ENCODE data around the gene RAB28. TPM values are rescaled to one million over a fixed set of nuclear protein-coding genes. Genes with fewer than 3 reads are reported as not detected.

Gene RAB28
- total and polyA plus RNA-seq, 2 of the 8 experiments (the other 6 are each of a cell fraction or from before 2014, with no cell fraction given): 16.0 to 18.7 TPM

- Histone ChIP-seq H2BK120ac (replicated peaks; ENCODE audit: low read depth, low read length) (no peak overlapping the region), H3K23me2 (ENCODE audit: low read depth, low read length) (no peaks in the 10 kb centered on the region), H3K56ac (replicated peaks; ENCODE audit: insufficient read length, low read depth, low read length) (no peak overlapping the region), H2BK5ac (ENCODE audit: low read depth, low read length) (no peak overlapping the region), H3K9ac (replicated peaks in 1 of 4; ENCODE audit: extremely low read depth in 1 of 4, low read depth in 3 of 4, low read length in 3 of 4) (no peak overlapping the region), H3K27ac (ENCODE audit: low read depth, low read length) (no peak overlapping the region), H3K27me3 (replicated peaks in 1 of 4; ENCODE audit: control insufficient read depth in 3 of 4, extremely low read depth in 1 of 4, insufficient read depth in 3 of 4, low read length in 3 of 4) (no peaks in the 10 kb centered on the region; a peak in 2 of 7 replicates), H2BK12ac (ENCODE audit: low read depth, low read length) (no peak overlapping the region), H4K5ac (ENCODE audit: insufficient read length, low read depth, low read length) (no peak overlapping the region), H3K4me2 (ENCODE audit: insufficient read depth in 1 of 2, low read depth in 2 of 2, low read length in 2 of 2) (no peak overlapping the region), H3K4me1 (replicated peaks in 1 of 4; ENCODE audit: control insufficient read depth in 3 of 4, insufficient read depth in 4 of 4, low read length in 3 of 4) (no peaks in the 10 kb centered on the region), H4K8ac (ENCODE audit: extremely low read depth, insufficient read depth, low read length) (no peak overlapping the region), H3K36me3 (ENCODE audit: control insufficient read depth in 2 of 4, insufficient read depth in 4 of 4, low read length in 3 of 4) (no peaks in the 10 kb centered on the region), H4K91ac (replicated peaks; ENCODE audit: insufficient read length, low read length) (no peak overlapping the region), H3K9me3 (ENCODE audit: insufficient read depth in 2 of 2, low read depth in 1 of 2, low read length in 1 of 2) (no peaks in the 10 kb centered on the region), H4K20me1 (replicated peaks in 1 of 2; ENCODE audit: control insufficient read depth in 1 of 2, insufficient read depth in 2 of 2, low read length in 2 of 2) (no peaks in the 10 kb centered on the region), H2BK15ac (ENCODE audit: low read length) (no peak overlapping the region), H3K14ac (ENCODE audit: insufficient read length) (no peak overlapping the region), H3K4ac (replicated peaks; ENCODE audit: insufficient read length, low read depth, low read length) (no peak overlapping the region), H2AFZ (ENCODE audit: low read length) (no peak overlapping the region), H3K79me1 (ENCODE audit: low read depth, low read length) (no peaks in the 10 kb centered on the region), H2AK5ac (ENCODE audit: low read depth, low read length) (no peak overlapping the region), H3K4me3 (ENCODE audit: extremely low read depth in 1 of 4, insufficient read depth in 2 of 4, low read depth in 3 of 4, low read length in 4 of 4) (no peak overlapping the region), H3K79me2 (ENCODE audit: control insufficient read depth in 1 of 2, insufficient read depth in 2 of 2, low read length in 2 of 2) (no peaks in the 10 kb centered on the region), H2BK20ac (ENCODE audit: low read length) (no peak overlapping the region), H3K23ac (ENCODE audit: insufficient read length) (no peak overlapping the region), H3K18ac (ENCODE audit: extremely low read depth, low read length) (no peak overlapping the region)
- POLR2A ChIA-PET (ENCODE audit: partially characterized antibody): no interaction called here
- no peak for DNase-seq (ENCODE audit: low read depth in 1 of 2, low spot score in 2 of 2)
- FAIRE-seq: no peak
- CTCF ChIA-PET (ENCODE audit: partially characterized antibody): no interaction called here
- WGBS, 2 experiments (ENCODE audit: extremely low coverage in 1 of 2, insufficient coverage in 1 of 2, insufficient read length in 1 of 2, insufficient replicate concordance in 2 of 2, low coverage in 1 of 2, low lambda C conversion rate in 2 of 2, missing lambda C conversion rate in 1 of 2): 86% methylated on average over 1 of the region's 1 CpG; no CpG with 5 or more reads in 1 of the 2 experiments
- TF ChIP-seq RFX5 (IDR thresholded peaks at IDR 0.05; ENCODE audit: borderline replicate concordance, low read depth, low read length) (no peak), SP4 (IDR thresholded peaks at IDR 0.05; ENCODE audit: low read length) (no peak), TAF1 (IDR thresholded peaks at IDR 0.05; ENCODE audit: low read depth, low read length) (no peak), USF2 (IDR thresholded peaks at IDR 0.05; ENCODE audit: low read length) (no peak), ZNF274 (IDR thresholded peaks at IDR 0.05; ENCODE audit: borderline replicate concordance, extremely low read depth, low read length) (no peak), POU5F1 (IDR thresholded peaks at IDR 0.05; ENCODE audit: low read depth, low read length) (no peak), RNF2 (IDR thresholded peaks at IDR 0.05; ENCODE audit: borderline replicate concordance, low read depth, low read length, missing control alignments, poor library complexity, severe bottlenecking) (no peak), RXRA (IDR thresholded peaks at IDR 0.05; ENCODE audit: insufficient read depth, low read depth, low read length) (no peak), BCL11A (IDR thresholded peaks at IDR 0.05; ENCODE audit: low read depth in 2 of 2, low read length in 2 of 2) (no peak), TAF7 (optimal IDR thresholded peaks at IDR 0.05; ENCODE audit: borderline replicate concordance, low read depth, low read length) (no peak), PHF8 (conservative IDR thresholded peaks at IDR 0.05; ENCODE audit: low read depth, low read length) (no peak)
- TF ChIP-seq, protein P1, sequence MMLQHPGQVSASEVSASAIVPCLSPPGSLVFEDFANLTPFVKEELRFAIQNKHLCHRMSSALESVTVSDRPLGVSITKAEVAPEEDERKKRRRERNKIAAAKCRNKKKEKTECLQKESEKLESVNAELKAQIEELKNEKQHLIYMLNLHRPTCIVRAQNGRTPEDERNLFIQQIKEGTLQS (IDR thresholded peaks at IDR 0.05; ENCODE audit: insufficient read depth, low read depth, low read length): no peak
These were observed 124.3 kb downstream of the RAB28 start for GRCh38 chr4:13359809-13360208.

Data from H1 (cell line).